ENCODE results near the gene MAP6.
"Not testable (repeated sequence)": the region's sequence is repeated elsewhere in the genome, so short reads cannot be mapped to it uniquely, and the experiment has no call there.

The MAP6 gene

GRCh38 chr11:75588051-75588481 is 80.8 kb downstream of the MAP6 start:
- FAIRE-seq = no peak
- TF ChIP-seq CTCF (IDR thresholded peaks at IDR 0.05; ENCODE audit: insufficient read depth, missing control alignments) = no peak

GRCh38 chr11:75586395-75586794 is 82.4 kb downstream of the MAP6 start:
- TF ChIP-seq CTCF (IDR thresholded peaks at IDR 0.05; ENCODE audit: insufficient read depth, missing control alignments) = no peak
- no peak for FAIRE-seq
- no peak for DNase-seq (ENCODE audit: insufficient read length, low spot score)

More at GRCh38 chr11:75588051-75588481, 80.8 kb downstream of the MAP6 start:
- no peak for DNase-seq (ENCODE audit: insufficient read length, low spot score)

GRCh38 chr11:75585293-75585670 is 83.6 kb downstream of the MAP6 start:
- no peak for TF ChIP-seq CTCF (IDR thresholded peaks at IDR 0.05; ENCODE audit: insufficient read depth, missing control alignments)
- no peak for FAIRE-seq

GRCh38 chr11:75584659-75585292 is 84.1 kb downstream of the MAP6 start:
- FAIRE-seq; DNase-seq (ENCODE audit: insufficient read length, low spot score): not testable (repeated sequence)

More at GRCh38 chr11:75585293-75585670, 83.6 kb downstream of the MAP6 start:
- DNase-seq (ENCODE audit: insufficient read length, low spot score) = no peak

- FAIRE-seq (no peak), DNase-seq (ENCODE audit: insufficient read length, low spot score) (peak; percentile 41)
Observed at GRCh38 chr11:75583718-75584658, 84.8 kb downstream of the MAP6 start.

GRCh38 chr11:75582895-75583717 is 85.7 kb downstream of the MAP6 start:
- no peak for FAIRE-seq
- peak; percentile 87 for DNase-seq (ENCODE audit: insufficient read length, low spot score)
- TF ChIP-seq CTCF (IDR thresholded peaks at IDR 0.05; ENCODE audit: insufficient read depth, missing control alignments) = no peak

More at GRCh38 chr11:75583718-75584658, 84.8 kb downstream of the MAP6 start:
- TF ChIP-seq CTCF (IDR thresholded peaks at IDR 0.05; ENCODE audit: insufficient read depth, missing control alignments) = no peak

- DNase-seq (ENCODE audit: insufficient read length, low spot score) (no peak), FAIRE-seq (no peak)
- no peak for TF ChIP-seq CTCF (IDR thresholded peaks at IDR 0.05; ENCODE audit: insufficient read depth, missing control alignments)
Observed at GRCh38 chr11:75582506-75582894, 86.3 kb downstream of the MAP6 start.
